CD8-positive, alpha-beta memory T cell (primary cell): ENCODE data around the gene ZAP70. TPM values are rescaled to one million over a fixed set of nuclear protein-coding genes. Genes with fewer than 3 reads are reported as not detected.

Source experiments
- CTCF ChIA-PET: fragments of 350-600 bp; sonication (Branson Sonifier 250); formaldehyde crosslinking; loops from one replicate; lab custom pipeline; 2021; ENCODE audit warnings: antibody characterized with exemption; lab: Charles Lee
- POLR2A ChIA-PET: fragments of 350-600 bp; sonication (Branson Sonifier 250); formaldehyde crosslinking; loops from one replicate; lab custom pipeline; 2021; ENCODE audit warnings: antibody characterized with exemption; lab: Charles Lee
- DNase-seq, 5 donors: peaks; one replicate each; pipeline versions ENCODE4 v3.0.0 to v3.0.0-alpha.2; 2020 to 2022; ENCODE audit warnings: mixed read lengths in 1 of 5
- H3K27ac ChIP-seq: one replicate; pipeline ENCODE4 v1.7.0; 2013; ENCODE audit warnings: low read depth, mild to moderate bottlenecking, low read length, moderate library complexity
- H3K27me3 ChIP-seq: 2 replicates; pipeline ENCODE4 v1.7.0; 2013; ENCODE audit warnings: low read length, mild to moderate bottlenecking; ENCODE audit not compliant: insufficient read depth, poor library complexity, severe bottlenecking
- H3K36me3 ChIP-seq: 2 replicates; pipeline ENCODE4 v1.7.0; 2013; ENCODE audit warnings: mild to moderate bottlenecking, low read length, moderate library complexity; ENCODE audit not compliant: insufficient read depth
- H3K4me1 ChIP-seq: 2 replicates; pipeline ENCODE4 v1.7.0; 2013; ENCODE audit warnings: mild to moderate bottlenecking, low read length, moderate library complexity; ENCODE audit not compliant: insufficient read depth
- H3K4me3 ChIP-seq: 2 replicates; pipeline ENCODE4 v1.7.0; 2013; ENCODE audit warnings: mild to moderate bottlenecking, low read length
- H3K9me3 ChIP-seq: 2 replicates; pipeline ENCODE4 v1.7.0; 2013; ENCODE audit warnings: mild to moderate bottlenecking, low read length
- H3K27ac Mint-ChIP-seq, 8 donors: one replicate each; pipeline ENCODE4 v1.8.0; 2020 to 2021; ENCODE audit warnings: mixed read lengths in 8 of 8, mild to moderate bottlenecking in 6 of 8, inconsistent platforms in 3 of 8, moderate library complexity in 3 of 8
- H3K27me3 Mint-ChIP-seq, 2 donors: one replicate each; pipeline ENCODE4 v1.8.0; 2020 to 2021; ENCODE audit warnings: mixed read lengths in 2 of 2, mild to moderate bottlenecking in 1 of 2, moderate library complexity in 1 of 2
- H3K36me3 Mint-ChIP-seq, 3 donors: one replicate each; pipeline ENCODE4 v1.8.0; 2020 to 2021; ENCODE audit warnings: mixed read lengths in 3 of 3, inconsistent platforms in 1 of 3, mild to moderate bottlenecking in 1 of 3
- H3K4me1 Mint-ChIP-seq, 3 donors: one replicate each; pipeline ENCODE4 v1.8.0; 2020 to 2021; ENCODE audit warnings: mixed read lengths in 3 of 3, inconsistent platforms in 1 of 3, mild to moderate bottlenecking in 1 of 3
- H3K4me3 Mint-ChIP-seq, 7 donors: one replicate each; pipeline ENCODE4 v1.8.0; 2020 to 2021; ENCODE audit warnings: mixed read lengths in 7 of 7, mild to moderate bottlenecking in 6 of 7, moderate library complexity in 4 of 7, inconsistent platforms in 2 of 7
- H3K9me3 Mint-ChIP-seq, 5 donors: one replicate each; pipeline ENCODE4 v1.8.0; 2020 to 2022; ENCODE audit warnings: mixed read lengths in 5 of 5, mild to moderate bottlenecking in 3 of 5, moderate library complexity in 2 of 5, inconsistent platforms in 1 of 5
- polyA plus RNA-seq: library from polyadenylated mRNA; unstranded; fragments of 300-500 nt; fragmentation: Illumina TruSeq; gene quantifications from one replicate; pipeline ENCODE4 v1.2.3, GENCODE V29; 2021
- total RNA-seq, 2 experiments: library from RNA; stranded (reverse); gene quantifications; one replicate each; pipeline ENCODE4 v1.2.3, GENCODE V29; 2021

The ZAP70 gene
- total and polyA plus RNA-seq, 3 experiments from 2014 or later: 180 to 197 (median 184) TPM

DNA sequence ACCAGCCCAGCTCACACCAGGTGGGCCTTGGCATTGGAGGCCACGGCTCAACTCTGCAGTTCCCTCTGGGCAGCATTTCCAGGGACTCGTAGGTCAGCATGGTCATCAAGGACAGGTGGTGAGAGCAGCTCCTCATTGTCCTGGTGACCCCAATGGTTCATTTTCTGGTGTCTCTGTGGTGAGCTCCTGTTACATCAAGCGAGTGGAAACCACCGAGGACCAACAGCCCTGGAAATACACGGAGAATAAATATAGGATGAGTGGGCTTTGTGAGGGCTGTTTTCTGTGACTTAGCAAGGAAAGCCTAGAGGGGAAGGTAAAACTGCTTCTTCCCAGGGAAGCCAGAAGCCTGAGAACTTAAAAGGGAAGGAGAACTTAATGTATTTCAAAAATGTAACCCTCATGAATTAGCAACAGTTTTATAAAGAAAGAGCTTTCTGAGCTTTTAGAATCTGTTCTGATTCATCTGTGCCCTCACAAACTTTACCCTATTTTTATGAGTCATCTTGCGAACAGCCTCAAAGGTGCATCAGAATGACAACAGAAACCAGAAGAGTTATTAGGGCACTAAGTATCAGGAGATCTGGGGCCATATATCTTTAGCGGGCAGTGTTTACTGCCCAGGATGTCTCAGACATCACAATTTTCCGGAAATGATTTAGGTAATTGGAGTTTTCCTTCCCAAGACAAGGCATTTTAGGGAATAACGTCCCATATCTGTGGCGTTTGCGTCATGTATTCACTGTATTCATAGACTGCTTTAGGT lies 25.1 kb upstream of the ZAP70 start:
- Mint-ChIP-seq H3K4me1 (peaks cover 0 to 7% (median 0%) of the 10 kb centered on the region in 3 donors), H3K27ac (no peak overlapping the region), H3K27me3 (peaks cover 3 to 4% of the 10 kb centered on the region in 2 donors), H3K4me3 (no peak overlapping the region), H3K9me3 (no peaks in the 10 kb centered on the region), H3K36me3 (no peaks in the 10 kb centered on the region)
- Histone ChIP-seq H3K4me1 (no peaks in the 10 kb centered on the region), H3K9me3 (no peaks in the 10 kb centered on the region), H3K4me3 (no peak overlapping the region), H3K27ac (no peak overlapping the region), H3K27me3 (no peaks in the 10 kb centered on the region), H3K36me3 (no peaks in the 10 kb centered on the region)
- POLR2A ChIA-PET: no interaction called here
- no peak for DNase-seq
- CTCF ChIA-PET: no interaction called here

DNA sequence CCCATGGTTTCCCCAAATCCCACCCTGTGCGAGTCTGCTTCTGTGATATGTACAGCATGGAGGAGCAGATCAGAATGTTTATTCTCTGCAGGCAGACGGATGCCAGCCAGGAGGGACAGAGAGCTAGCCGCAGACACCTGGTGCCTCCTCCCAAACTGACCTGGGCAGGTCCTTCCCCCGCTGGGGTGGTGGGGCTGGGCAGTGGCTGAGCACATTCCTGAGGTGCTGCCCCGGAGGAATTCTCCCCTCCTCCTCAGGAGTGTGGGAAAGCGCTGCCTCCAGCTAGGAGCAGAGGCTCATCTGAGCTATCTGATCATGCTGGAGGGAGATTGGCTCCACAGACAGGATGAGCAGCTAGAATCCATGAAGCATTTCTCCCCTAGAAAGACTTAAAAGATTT lies 22.2 kb upstream of the ZAP70 start:
- DNase-seq: no peak
- Mint-ChIP-seq H3K9me3 (no peaks in the 10 kb centered on the region), H3K27ac (no peak overlapping the region), H3K27me3 (peaks cover 4 to 6% of the 10 kb centered on the region in 2 donors), H3K4me3 (no peak overlapping the region), H3K36me3 (no peaks in the 10 kb centered on the region), H3K4me1 (peaks cover 0 to 7% (median 0%) of the 10 kb centered on the region in 3 donors)
- H3K36me3 ChIP-seq: no peaks in the 10 kb centered on the region
- no peaks in the 10 kb centered on the region for H3K9me3 ChIP-seq
- no peaks in the 10 kb centered on the region for H3K4me1 ChIP-seq
- H3K27ac ChIP-seq: no peak overlapping the region
- H3K4me3 ChIP-seq: no peak overlapping the region
- CTCF ChIA-PET: no interaction called here
- POLR2A ChIA-PET: no interaction called here
- no peaks in the 10 kb centered on the region for H3K27me3 ChIP-seq

DNA sequence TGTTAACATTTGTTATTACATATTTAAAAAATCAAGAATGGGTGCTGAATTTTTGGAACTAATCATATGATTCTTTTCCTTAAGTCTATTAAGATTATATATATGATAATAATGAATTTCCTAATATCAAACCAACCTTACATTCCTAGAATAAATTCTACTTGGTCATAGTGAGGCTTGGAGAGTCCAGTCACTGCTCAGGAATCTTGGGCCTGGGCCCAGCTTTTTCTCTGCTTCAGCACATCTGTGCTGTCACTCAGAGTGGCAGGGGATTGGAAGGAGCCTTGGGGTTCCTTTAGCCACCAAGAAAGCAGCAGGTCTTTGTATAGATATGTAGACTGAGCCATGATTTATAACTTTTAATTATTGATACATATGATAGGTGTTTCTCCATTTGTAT lies 19.9 kb upstream of the ZAP70 start:
- Mint-ChIP-seq H3K27me3 (peaks cover 4 to 9% of the 10 kb centered on the region in 2 donors), H3K36me3 (no peaks in the 10 kb centered on the region), H3K4me3 (no peak overlapping the region), H3K4me1 (peaks cover 5 to 8% (median 6%) of the 10 kb centered on the region in 3 donors), H3K27ac (no peak overlapping the region), H3K9me3 (no peaks in the 10 kb centered on the region)
- Histone ChIP-seq H3K27ac (no peak overlapping the region), H3K4me3 (no peak overlapping the region), H3K4me1 (peaks cover 4% of the 10 kb centered on the region), H3K27me3 (no peaks in the 10 kb centered on the region), H3K36me3 (no peaks in the 10 kb centered on the region), H3K9me3 (no peaks in the 10 kb centered on the region)
- CTCF ChIA-PET: no interaction called here
- no peak for DNase-seq
- POLR2A ChIA-PET: no interaction called here

- Mint-ChIP-seq H3K27ac (no peak overlapping the region), H3K36me3 (no peaks in the 10 kb centered on the region), H3K4me3 (no peak overlapping the region), H3K9me3 (no peaks in the 10 kb centered on the region), H3K4me1 (peaks cover 6 to 11% (median 6%) of the 10 kb centered on the region in 3 donors), H3K27me3 (peaks cover 2 to 6% of the 10 kb centered on the region in 2 donors)
- Histone ChIP-seq H3K36me3 (no peaks in the 10 kb centered on the region), H3K9me3 (no peaks in the 10 kb centered on the region), H3K4me1 (peaks cover 4% of the 10 kb centered on the region), H3K27me3 (no peaks in the 10 kb centered on the region), H3K4me3 (no peak overlapping the region), H3K27ac (no peak overlapping the region)
- ChIA-PET POLR2A (no interaction called here), CTCF (interaction anchor here (1.2 to 7.0 kb wide), 5 partner anchors 13 to 105 kb away, joined by 3 to 100 read pairs (median 66); partner anchors contain the start of genes ACTR1B, ANKRD36B and C2orf92)
- DNase-seq: no peak
Observed at GRCh38 chr2:97695744-97696143, 17.6 kb upstream of the ZAP70 start.

DNA sequence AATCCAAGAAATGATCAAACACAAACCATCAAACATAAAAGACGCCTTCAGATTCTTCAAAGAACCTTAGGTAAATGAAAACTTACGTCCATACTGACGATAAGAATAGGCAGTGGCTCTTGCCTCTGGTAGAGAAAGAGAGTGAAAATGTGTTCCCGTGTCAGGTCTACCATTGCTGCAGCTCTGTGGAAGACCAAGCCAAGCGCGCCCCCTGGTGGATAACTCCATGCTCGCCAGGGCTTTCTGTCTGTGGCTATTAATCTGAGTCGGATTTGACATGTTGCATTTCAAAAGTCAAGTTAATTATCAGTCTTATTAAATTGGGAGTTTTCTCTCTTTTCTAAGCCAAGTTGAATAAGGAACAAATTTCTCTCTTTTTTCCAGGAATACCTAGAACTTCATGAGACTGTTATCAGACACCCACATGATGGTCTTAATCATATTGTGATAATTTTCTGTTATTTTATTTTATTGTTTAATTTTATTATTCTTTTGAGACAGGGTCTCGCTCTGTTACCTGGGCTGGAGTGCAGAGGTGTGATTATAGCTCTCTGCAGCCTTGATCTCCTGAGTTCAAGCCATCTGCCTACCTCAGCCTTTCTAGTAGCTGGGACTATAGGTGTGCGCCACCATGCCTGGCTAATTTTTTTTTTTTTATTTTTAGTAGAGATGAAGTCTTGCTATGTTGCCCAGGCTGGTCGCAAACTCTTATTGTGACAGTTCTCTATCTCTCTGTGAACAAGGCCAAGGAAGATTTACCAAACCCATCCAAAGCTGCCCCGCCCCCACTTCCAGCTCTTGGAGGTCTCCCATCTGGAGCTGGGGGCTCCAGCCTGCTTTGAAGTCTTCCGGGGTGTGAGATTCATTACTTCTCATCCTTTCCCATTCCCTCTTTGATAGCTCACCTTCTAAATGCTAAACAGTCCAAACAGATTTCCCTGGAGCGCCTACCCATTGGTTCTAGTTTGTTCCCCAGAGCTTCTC lies 15.8 kb upstream of the ZAP70 start:
- CTCF ChIA-PET: interaction anchor here (0.7 to 7.0 kb wide), 19 partner anchors 11 to 1634 kb away, joined by 3 to 100 read pairs (median 11); partner anchors contain the start of genes ACTR1B, ANKRD36B, COX5B and ZAP70

DNA sequence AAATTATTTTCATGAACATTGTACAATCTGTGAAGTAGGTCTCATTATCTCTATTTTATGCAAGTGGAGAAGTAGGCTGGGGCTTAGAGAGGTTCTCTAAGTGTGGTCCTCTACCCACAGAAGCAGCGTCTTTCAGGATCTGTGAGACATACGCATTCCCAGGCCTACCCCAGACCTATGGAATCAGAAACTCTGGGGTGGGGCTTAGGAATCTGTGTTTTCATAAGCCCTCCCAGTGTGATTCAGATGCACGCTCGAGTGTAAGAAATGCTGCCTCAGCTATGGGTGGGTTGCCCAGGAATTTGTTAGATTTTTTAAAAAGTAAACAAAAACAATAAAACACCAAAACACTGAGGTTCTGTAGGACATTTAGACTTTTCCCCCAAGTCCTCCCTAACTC lies 14.8 kb upstream of the ZAP70 start:
- H3K4me3 Mint-ChIP-seq: no peak overlapping the region

More for the DNA sequence above, 15.8 kb upstream of the ZAP70 start:
- Mint-ChIP-seq H3K27me3 (peaks cover 0 to 6% of the 10 kb centered on the region in 2 donors), H3K4me3 (peak overlapping the region in 1 of 7 donors; percentile 15), H3K9me3 (no peaks in the 10 kb centered on the region), H3K27ac (peak overlapping the region in 4 of 8 donors; percentile 34 to 91 (median 70)), H3K4me1 (peaks cover 6 to 11% (median 6%) of the 10 kb centered on the region in 3 donors), H3K36me3 (no peaks in the 10 kb centered on the region)
- Histone ChIP-seq H3K27me3 (no peaks in the 10 kb centered on the region), H3K36me3 (no peaks in the 10 kb centered on the region), H3K4me3 (no peak overlapping the region), H3K9me3 (no peaks in the 10 kb centered on the region), H3K4me1 (peaks cover 4% of the 10 kb centered on the region), H3K27ac (no peak overlapping the region)
- peak; percentile 78 to 93 (median 86) for DNase-seq
- POLR2A ChIA-PET: interaction anchor here (0.8 to 2.4 kb wide), 4 partner anchors 35 to 107 kb away, joined by 3 to 8 read pairs (median 6); partner anchors contain the start of gene COX5B

DNA sequence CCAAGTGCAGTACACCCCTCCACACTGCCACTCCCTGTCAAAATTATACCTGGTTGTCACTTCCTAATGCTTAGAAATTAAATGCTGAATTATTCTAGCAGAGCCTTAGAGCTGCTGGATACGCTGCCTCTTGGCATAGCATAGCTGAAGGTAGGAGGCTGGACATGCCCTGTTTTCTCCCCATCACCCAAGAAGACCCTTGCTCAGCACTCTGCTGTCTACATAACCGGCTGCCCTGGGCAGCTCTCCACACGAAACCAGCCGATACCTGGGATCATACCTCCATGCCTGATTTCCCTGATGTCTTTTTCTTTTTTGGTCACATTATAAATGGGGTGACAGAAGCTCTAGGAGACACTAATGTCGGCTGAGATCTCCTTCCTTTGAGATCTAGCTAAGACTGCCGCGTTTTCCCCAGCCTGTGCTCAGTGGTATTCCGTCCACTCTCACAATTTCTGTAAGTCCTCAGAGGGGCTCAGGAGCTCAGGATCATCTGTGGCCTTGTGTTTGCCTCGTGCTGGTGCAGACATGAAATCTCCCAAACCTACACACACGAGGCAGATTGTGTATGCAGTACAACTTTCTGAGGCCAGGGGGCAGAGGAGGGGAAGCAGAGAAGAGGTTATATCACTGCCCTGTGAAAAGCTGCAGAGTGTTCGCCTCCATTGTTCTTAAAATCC lies 13.5 kb upstream of the ZAP70 start:
- DNase-seq: peak in 4 of 5 donors; percentile 36 to 73 (median 49)
- Mint-ChIP-seq H3K4me1 (peaks cover 6 to 11% (median 6%) of the 10 kb centered on the region in 3 donors), H3K4me3 (no peak overlapping the region), H3K9me3 (no peaks in the 10 kb centered on the region), H3K27me3 (peaks cover 0 to 6% of the 10 kb centered on the region in 2 donors), H3K36me3 (no peaks in the 10 kb centered on the region), H3K27ac (no peak overlapping the region)
- Histone ChIP-seq H3K4me3 (no peak overlapping the region), H3K36me3 (no peaks in the 10 kb centered on the region), H3K9me3 (no peaks in the 10 kb centered on the region), H3K27me3 (no peaks in the 10 kb centered on the region), H3K4me1 (peaks cover 4% of the 10 kb centered on the region), H3K27ac (no peak overlapping the region)
- ChIA-PET CTCF (interaction anchor here (0.8 to 7.0 kb wide), 20 partner anchors 9 to 110 kb away, joined by 3 to 100 read pairs (median 8); partner anchors contain the start of genes ACTR1B, ANKRD36B, C2orf92 and COX5B), POLR2A (interaction anchor here (0.9 to 2.4 kb wide), 5 partner anchors 14 to 109 kb away, joined by 3 to 8 read pairs (median 3); partner anchors contain the start of genes COX5B and ZAP70)

More for the DNA sequence above, 14.8 kb upstream of the ZAP70 start:
- POLR2A ChIA-PET: interaction anchor here (0.6 to 2.4 kb wide), 4 partner anchors 36 to 108 kb away, joined by 3 to 8 read pairs (median 6); no protein-coding TSS in a partner anchor
- Mint-ChIP-seq H3K27me3 (peaks cover 0 to 6% of the 10 kb centered on the region in 2 donors), H3K27ac (no peak overlapping the region), H3K36me3 (no peaks in the 10 kb centered on the region), H3K4me1 (peaks cover 6 to 11% (median 6%) of the 10 kb centered on the region in 3 donors), H3K9me3 (no peaks in the 10 kb centered on the region)
- DNase-seq: no peak
- Histone ChIP-seq H3K9me3 (no peaks in the 10 kb centered on the region), H3K4me1 (peaks cover 4% of the 10 kb centered on the region), H3K27me3 (no peaks in the 10 kb centered on the region), H3K27ac (no peak overlapping the region), H3K36me3 (no peaks in the 10 kb centered on the region), H3K4me3 (no peak overlapping the region)
- CTCF ChIA-PET: interaction anchor here (1.1 to 7.0 kb wide), 13 partner anchors 10 to 1635 kb away, joined by 3 to 100 read pairs (median 16); partner anchors contain the start of genes ACTR1B, ANKRD36B, COX5B and ZAP70
